ENCODE data around the gene DCAF4.

The DCAF4 gene

GRCh38 chr14:72906879-72907278 lies 19.4 kb upstream of the DCAF4 start:
- peak; percentile 10; the same call in 2 of the 3 replicates for ATAC-seq

GRCh38 chr14:72907886-72908285 lies 18.4 kb upstream of the DCAF4 start:
- TF ChIP-seq GLIS3 (CRISPR knock-in tag; IDR thresholded peaks at IDR 0.05) (no peak), RARB (CRISPR knock-in tag; IDR thresholded peaks at IDR 0.05) (no peak), TSHZ2 (CRISPR knock-in tag; IDR thresholded peaks at IDR 0.05) (no peak), ARNTL (CRISPR knock-in tag; IDR thresholded peaks at IDR 0.05; ENCODE audit: borderline replicate concordance, low read depth) (no peak), CREB5 (CRISPR knock-in tag; IDR thresholded peaks at IDR 0.05; ENCODE audit: low read depth) (no peak), OSR1 (CRISPR knock-in tag; IDR thresholded peaks at IDR 0.05) (no peak)
- ATAC-seq = peak; percentile 29; the same call in 1 of the 3 replicates

More at GRCh38 chr14:72906879-72907278, 19.4 kb upstream of the DCAF4 start:
- TF ChIP-seq GLIS3 (CRISPR knock-in tag; IDR thresholded peaks at IDR 0.05) = no peak
- TF ChIP-seq ZFP30 (CRISPR knock-in tag; IDR thresholded peaks at IDR 0.05) = no peak
- TF ChIP-seq ZFP3 (CRISPR knock-in tag; IDR thresholded peaks at IDR 0.05) = no peak
- no peak for TF ChIP-seq ESRRG (CRISPR knock-in tag; IDR thresholded peaks at IDR 0.05)
- TF ChIP-seq CREB5 (CRISPR knock-in tag; IDR thresholded peaks at IDR 0.05; ENCODE audit: low read depth) = no peak
- no peak for TF ChIP-seq ZNF70 (CRISPR knock-in tag; IDR thresholded peaks at IDR 0.05)
- TF ChIP-seq PATZ1 (CRISPR knock-in tag; IDR thresholded peaks at IDR 0.05; ENCODE audit: borderline replicate concordance) = no peak
- no peak for TF ChIP-seq CSRNP3 (CRISPR knock-in tag; IDR thresholded peaks at IDR 0.05)
- TF ChIP-seq PPARA (CRISPR knock-in tag; IDR thresholded peaks at IDR 0.05; ENCODE audit: borderline replicate concordance) = no peak
- TF ChIP-seq TSHZ2 (CRISPR knock-in tag; IDR thresholded peaks at IDR 0.05) = no peak
- TF ChIP-seq SNAI2 (CRISPR knock-in tag; IDR thresholded peaks at IDR 0.05) = no peak

- no peak for ATAC-seq
- TF ChIP-seq TCF4 (CRISPR knock-in tag; IDR thresholded peaks at IDR 0.05; ENCODE audit: borderline replicate concordance) (no peak), TOX (CRISPR knock-in tag; IDR thresholded peaks at IDR 0.05; ENCODE audit: borderline replicate concordance) (no peak), BACH2 (CRISPR knock-in tag; IDR thresholded peaks at IDR 0.05; ENCODE audit: borderline replicate concordance) (no peak), CSDC2 (CRISPR knock-in tag; IDR thresholded peaks at IDR 0.05) (no peak), TSHZ2 (CRISPR knock-in tag; IDR thresholded peaks at IDR 0.05) (no peak), ZNF565 (CRISPR knock-in tag; conservative IDR thresholded peaks at IDR 0.05; ENCODE audit: low read depth) (no peak), GLIS3 (CRISPR knock-in tag; IDR thresholded peaks at IDR 0.05) (no peak), SNAI2 (CRISPR knock-in tag; IDR thresholded peaks at IDR 0.05) (no peak), CREB5 (CRISPR knock-in tag; IDR thresholded peaks at IDR 0.05; ENCODE audit: low read depth) (no peak), ZC3H10 (CRISPR knock-in tag; IDR thresholded peaks at IDR 0.05) (no peak), ZFP30 (CRISPR knock-in tag; IDR thresholded peaks at IDR 0.05) (no peak)
These were observed 17.1 kb upstream of the DCAF4 start for GRCh38 chr14:72909163-72909562.
